DMS153 treated with DMSO at 0.1 percent for 48 hours (cell line): Measurements from ENCODE around the gene CLECL1.

ENCODE experiments used
- DNase-seq: peaks from one replicate; lab custom pipeline; 2025; ENCODE audit not compliant: unreplicated experiment; lab: John Stamatoyannopoulos, UW

Gene CLECL1

GRCh38 chr12:9732921-9733461 is at the start of gene CLECL1:
TSS of gene CLECL1 (minus strand) at chr12:9733097.
- DNase-seq, result no peak

GRCh38 chr12:9781360-9781759 is 48.5 kb upstream of the CLECL1 start:
- no peak for DNase-seq

GRCh38 chr12:9779209-9779608 is 46.3 kb upstream of the CLECL1 start:
- no peak for DNase-seq

DNA sequence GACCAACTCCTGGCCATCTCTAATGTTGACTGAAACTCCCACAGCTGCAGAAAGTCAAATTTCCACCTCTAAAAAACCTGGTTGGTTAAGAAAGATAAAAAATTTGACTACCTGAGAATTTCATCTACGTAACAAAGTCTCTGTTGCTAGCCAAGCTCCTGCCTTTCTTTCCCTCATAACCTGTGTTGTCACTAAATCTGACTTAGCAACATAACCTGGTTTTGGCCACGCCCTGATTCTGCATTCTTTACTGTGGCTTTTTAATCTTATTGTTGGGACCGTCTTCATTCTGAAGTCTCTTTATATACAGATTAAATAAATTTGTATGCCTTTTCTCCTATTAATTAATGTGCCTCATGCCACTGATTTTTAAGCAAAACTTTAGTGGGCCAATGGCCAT is 43.9 kb upstream of the CLECL1 start:
- DNase-seq, result no peak

DNA sequence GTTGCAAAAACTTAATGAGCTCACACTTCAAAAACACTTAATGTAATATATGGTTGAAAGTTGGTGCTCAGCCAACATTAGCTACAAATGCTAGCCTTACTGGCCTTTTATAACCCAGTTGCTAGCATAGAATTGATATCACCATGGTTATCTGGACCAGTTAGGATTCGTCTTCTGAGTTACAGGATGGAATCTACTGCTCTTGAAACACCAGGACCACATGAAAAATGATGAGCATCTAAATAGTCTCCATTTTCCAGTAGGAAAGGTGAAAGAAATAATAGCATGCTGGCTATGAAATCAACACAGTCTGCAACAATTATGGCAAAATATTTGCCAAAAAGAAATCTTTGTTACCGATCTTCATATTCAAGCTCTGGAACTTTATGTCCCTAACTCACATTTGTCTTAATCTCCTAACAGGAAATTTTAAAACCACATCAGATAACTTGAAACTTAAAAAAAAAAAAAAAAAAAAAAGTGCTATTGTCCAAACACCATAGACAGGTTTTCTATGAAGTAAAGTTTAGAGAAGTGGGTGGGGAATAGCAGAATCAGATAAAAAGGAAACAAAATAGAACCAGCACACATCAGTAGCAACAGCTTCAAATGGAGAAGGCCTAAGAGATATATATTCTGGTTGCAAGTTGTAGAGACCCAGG is 40.5 kb upstream of the CLECL1 start:
- no peak for DNase-seq

GRCh38 chr12:9763025-9763424 is 30.1 kb upstream of the CLECL1 start:
- DNase-seq, result no peak

DNA sequence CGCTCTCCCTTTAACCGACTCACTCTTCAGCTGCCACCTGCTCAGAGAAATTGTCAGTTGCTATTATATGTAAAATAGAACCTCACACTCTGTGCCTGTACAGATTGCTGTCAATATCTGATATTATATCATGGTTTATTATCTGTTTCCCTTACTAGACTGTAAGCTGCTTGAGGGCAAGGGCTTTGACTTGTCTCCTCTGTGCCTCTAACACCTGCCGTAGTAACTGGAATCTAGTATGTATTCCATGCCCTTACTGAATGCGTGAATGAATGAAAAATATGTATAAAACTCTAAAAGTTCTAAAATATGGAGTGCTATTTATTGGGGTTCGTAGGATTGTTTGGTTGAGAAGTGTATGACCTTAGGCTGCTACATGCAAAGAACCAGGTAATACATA is 29.5 kb upstream of the CLECL1 start:
- DNase-seq, result no peak

GRCh38 chr12:9761419-9761781 is 28.5 kb upstream of the CLECL1 start:
- no peak for DNase-seq

DNA sequence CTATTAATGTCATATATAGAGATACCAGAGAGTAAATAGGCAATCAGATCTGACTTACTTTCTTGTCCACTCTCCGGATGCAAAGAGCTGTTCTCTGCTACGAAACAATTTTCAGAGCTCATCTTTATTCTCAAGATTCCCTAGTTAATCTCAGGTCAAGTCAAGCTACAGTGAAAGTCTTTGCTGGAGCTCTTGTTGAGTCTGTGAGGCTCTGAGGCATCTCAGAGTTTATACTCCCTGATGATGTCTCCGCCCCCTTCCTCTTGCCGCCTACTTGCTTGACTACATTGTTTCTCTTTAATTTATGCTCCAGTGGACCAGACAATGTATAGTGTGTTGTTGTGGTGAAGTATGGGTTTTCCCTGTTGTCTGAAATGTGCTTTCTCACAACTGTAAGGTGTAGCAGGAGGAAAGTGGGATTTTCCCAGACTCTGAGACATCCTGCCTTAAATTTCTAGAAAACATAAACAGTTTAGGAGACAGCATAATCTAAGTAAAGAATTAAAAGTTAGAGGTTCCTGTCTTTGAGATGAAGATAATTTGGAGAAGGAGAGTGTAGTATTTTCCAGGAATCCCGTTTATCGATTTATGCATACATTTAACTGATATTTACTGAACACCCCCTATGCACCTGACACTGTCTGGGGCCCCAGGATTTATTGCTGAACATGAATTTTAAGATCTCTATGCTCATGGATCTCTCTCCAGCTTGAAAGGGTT is 28.0 kb upstream of the CLECL1 start, which contains the start of gene CD69:
TSS of gene CD69 (minus strand) at position 203 of the 720 bp plus-strand sequence. CDS start at position 122, 81 bp downstream.
- DNase-seq, result no peak

DNA sequence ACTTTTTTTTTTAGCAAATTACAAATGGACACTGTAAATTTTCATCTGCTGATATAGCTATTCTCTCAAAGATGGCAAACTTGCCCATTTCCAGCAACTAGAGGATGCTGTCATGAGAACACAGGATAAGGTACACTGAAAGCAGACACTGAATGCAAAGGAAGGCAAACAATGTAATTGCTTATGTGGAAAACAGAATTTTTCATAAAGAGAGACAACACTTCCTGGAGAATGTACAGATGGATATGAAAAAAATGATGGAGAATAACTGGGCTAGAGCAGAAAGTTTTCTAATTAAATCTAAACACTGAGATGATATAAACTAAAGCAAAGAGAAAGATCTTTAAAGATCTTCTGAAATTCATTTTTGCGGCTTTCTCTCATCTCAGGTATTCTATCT is 27.2 kb upstream of the CLECL1 start:
- DNase-seq, result no peak

DNA sequence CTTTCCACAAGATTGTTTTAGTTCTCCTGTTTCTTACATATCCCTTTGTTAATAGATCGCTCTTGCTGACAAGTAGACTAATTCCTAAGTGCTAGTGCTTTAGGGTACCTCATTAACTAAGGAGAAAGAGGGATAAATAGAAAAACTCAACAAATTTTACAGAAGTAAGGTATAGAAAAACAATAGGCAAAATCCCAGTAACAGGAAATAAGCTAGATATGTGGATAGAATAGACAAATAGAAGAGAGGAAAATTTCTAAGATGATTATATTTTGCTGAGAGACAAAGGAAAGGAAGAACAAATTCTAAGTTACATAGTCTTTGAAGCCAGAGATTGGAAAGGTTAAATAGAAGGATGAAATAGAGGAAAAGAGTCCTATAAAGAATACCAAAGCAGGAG is 26.8 kb upstream of the CLECL1 start:
- no peak for DNase-seq

- no peak for DNase-seq
These were observed 25.2 kb upstream of the CLECL1 start for GRCh38 chr12:9758119-9758518.

GRCh38 chr12:9757433-9758025 is 24.6 kb upstream of the CLECL1 start:
- no peak for DNase-seq

- no peak for DNase-seq
These were observed 23.8 kb upstream of the CLECL1 start for GRCh38 chr12:9756706-9757105.

DNA sequence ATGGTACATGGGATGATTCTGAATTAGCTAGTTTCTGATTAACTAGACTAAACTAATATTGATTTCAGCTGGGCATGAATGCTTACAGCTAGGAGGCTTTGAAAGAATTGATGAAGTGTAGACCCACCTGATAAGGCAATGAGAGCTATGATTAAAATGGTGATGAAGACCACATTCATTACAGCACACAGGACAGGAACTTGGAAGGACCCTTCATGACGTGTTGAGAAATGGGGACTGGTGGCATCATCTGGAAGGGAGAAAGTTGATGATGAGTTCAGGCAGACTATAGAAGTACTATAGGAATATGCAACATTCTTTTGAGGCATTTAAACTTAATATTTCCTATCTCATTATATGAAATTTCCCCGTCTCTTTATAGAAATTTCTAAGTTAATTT is 23.3 kb upstream of the CLECL1 start:
- no peak for DNase-seq

- DNase-seq, result no peak
These were observed 22.7 kb upstream of the CLECL1 start for GRCh38 chr12:9755567-9755966.

GRCh38 chr12:9755035-9755434 is 22.1 kb upstream of the CLECL1 start:
- no peak for DNase-seq

DNA sequence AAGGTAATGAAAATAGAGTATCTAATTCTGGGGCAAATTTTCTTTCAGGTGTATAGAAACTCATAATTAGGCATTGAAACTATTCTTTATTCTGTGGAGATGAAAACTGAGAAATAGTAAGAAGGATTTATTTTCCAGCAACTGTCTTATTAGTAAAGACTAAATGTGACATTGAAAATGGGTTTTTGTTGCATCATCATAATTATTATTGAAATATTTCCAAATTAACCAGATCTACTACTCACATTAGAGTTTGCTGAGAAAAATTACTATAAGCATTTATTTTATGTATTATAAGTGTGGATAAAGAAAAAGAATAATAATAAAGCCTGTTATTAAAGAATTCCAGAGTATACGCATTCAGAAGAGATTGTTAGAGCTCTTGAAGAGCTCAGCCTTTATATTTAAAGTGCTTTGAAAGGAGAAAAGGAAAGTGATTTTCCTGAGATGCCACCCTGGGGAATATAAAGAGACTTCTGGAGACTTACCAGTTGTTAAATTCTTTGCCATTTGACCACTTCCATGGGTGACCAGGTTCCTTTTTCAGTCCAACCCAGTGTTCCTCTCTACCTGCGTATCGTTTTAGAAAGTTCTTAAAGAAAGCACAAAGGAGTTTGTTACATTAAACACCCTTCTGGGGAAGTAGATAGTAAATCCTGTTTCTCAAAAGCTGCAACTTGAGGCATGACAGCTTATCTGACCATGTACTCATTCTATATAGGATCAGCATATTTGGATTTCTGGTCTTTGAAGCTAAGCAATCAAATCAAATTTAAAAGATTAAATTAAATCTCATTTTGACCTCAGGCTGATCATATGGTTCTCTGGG is 21.4 kb upstream of the CLECL1 start:
- no peak for DNase-seq

GRCh38 chr12:9753498-9753897 is 20.6 kb upstream of the CLECL1 start:
- no peak for DNase-seq

- DNase-seq, result no peak
These were observed 20.2 kb upstream of the CLECL1 start for GRCh38 chr12:9753073-9753472.
